Muscle of leg (tissue), 11 donors: ENCODE data around the gene FBN1. TPM values are rescaled to one million over a fixed set of nuclear protein-coding genes. Genes with fewer than 3 reads are reported as not detected.

ENCODE experiments used
- DNase-seq: peaks from one replicate; pipeline ENCODE4 v3.0.0; 2013
- H3K27ac ChIP-seq: one replicate; pipeline ENCODE4 v1.5.1; 2013; ENCODE audit warnings: mild to moderate bottlenecking, low read length, control low read depth
- H3K27me3 ChIP-seq: one replicate; pipeline ENCODE4 v1.6.1; 2013; ENCODE audit warnings: low read length; ENCODE audit not compliant: control insufficient read depth, insufficient read depth
- H3K36me3 ChIP-seq: one replicate; pipeline ENCODE4 v1.6.1; 2013; ENCODE audit warnings: low read length; ENCODE audit not compliant: control insufficient read depth, insufficient read depth
- H3K4me1 ChIP-seq: one replicate; pipeline ENCODE4 v1.6.1; 2013; ENCODE audit warnings: low read length; ENCODE audit not compliant: control insufficient read depth, insufficient read depth
- H3K4me3 ChIP-seq: one replicate; pipeline ENCODE4 v1.5.1; 2013; ENCODE audit warnings: low read length, control low read depth
- H3K9me3 ChIP-seq: replicated peaks from 2 replicates; pipeline ENCODE4 v1.6.1; 2013; ENCODE audit warnings: low read depth, low read length; ENCODE audit not compliant: control insufficient read depth
- WGBS: methylation state at CpG from one replicate; pipeline ENCODE4 v1.1.5; 2013; ENCODE audit warnings: missing lambda C conversion rate; ENCODE audit not compliant: insufficient coverage; 5-methylcytosine and 5-hydroxymethylcytosine counted together
- polyA plus RNA-seq, 8 donors: library from polyadenylated mRNA; unstranded; fragments of 120-200 nt; gene quantifications; one replicate each; pipeline versions ENCODE4 v1.2.1 to v1.2.3, GENCODE V29; 2013; ENCODE audit warnings: inconsistent platforms in 1 of 8, low replicate concordance in 1 of 8; ENCODE audit not compliant: insufficient read length in 8 of 8, insufficient read depth in 1 of 8
- total RNA-seq: library from RNA; stranded (reverse); fragments of 120-200 nt; gene quantifications from one replicate; pipeline ENCODE4 v1.2.4, GENCODE V29; 2013

The FBN1 gene
- total and polyA plus RNA-seq, 9 donors, result 137 to 392 (median 243) TPM

- Histone ChIP-seq H3K27me3 (no peaks in the 10 kb centered on the region), H3K27ac (peak overlapping the region; percentile 89), H3K36me3 (no peaks in the 10 kb centered on the region), H3K9me3 (no peaks in the 10 kb centered on the region), H3K4me1 (peaks cover 36% of the 10 kb centered on the region), H3K4me3 (no peak overlapping the region)
- DNase-seq, result peak; percentile 89
- WGBS, result 0% methylated on average over 1 of the region's 4 CpGs
Measured at GRCh38 chr15:48388016-48388851, 257.3 kb downstream of the FBN1 start.

GRCh38 chr15:48385031-48385830, 260.3 kb downstream of the FBN1 start:
- 0% methylated on average over 1 of the region's 4 CpGs for WGBS
- Histone ChIP-seq H3K9me3 (no peaks in the 10 kb centered on the region), H3K27me3 (no peaks in the 10 kb centered on the region), H3K4me1 (peaks cover 24% of the 10 kb centered on the region), H3K27ac (peak overlapping the region; percentile 60), H3K36me3 (no peaks in the 10 kb centered on the region), H3K4me3 (no peak overlapping the region)
- peak; percentile 69 for DNase-seq

GRCh38 chr15:48384616-48385015, 260.9 kb downstream of the FBN1 start:
- Histone ChIP-seq H3K27ac (peak overlapping the region; percentile 37), H3K4me3 (no peak overlapping the region), H3K9me3 (no peaks in the 10 kb centered on the region), H3K36me3 (no peaks in the 10 kb centered on the region), H3K4me1 (peaks cover 21% of the 10 kb centered on the region), H3K27me3 (no peaks in the 10 kb centered on the region)
- WGBS, result 46% methylated on average over 3 of the region's 3 CpGs
- peak; percentile 79 for DNase-seq

- WGBS, result no CpG with 5 or more reads among the region's 2 CpGs
- Histone ChIP-seq H3K4me3 (no peak overlapping the region), H3K36me3 (no peaks in the 10 kb centered on the region), H3K4me1 (peaks cover 9% of the 10 kb centered on the region), H3K27me3 (no peaks in the 10 kb centered on the region), H3K27ac (no peak overlapping the region), H3K9me3 (no peaks in the 10 kb centered on the region)
- DNase-seq, result no peak
Measured at GRCh38 chr15:48383031-48383430, 262.5 kb downstream of the FBN1 start.

- no peak overlapping the region for H3K27ac ChIP-seq
- no peaks in the 10 kb centered on the region for H3K36me3 ChIP-seq
- DNase-seq, result no peak
- no peaks in the 10 kb centered on the region for H3K27me3 ChIP-seq
- WGBS, result no CpG with 5 or more reads among the region's 4 CpGs
- H3K4me3 ChIP-seq, result no peak overlapping the region
- H3K9me3 ChIP-seq, result no peaks in the 10 kb centered on the region
- H3K4me1 ChIP-seq, result peaks cover 9% of the 10 kb centered on the region
Measured at GRCh38 chr15:48381861-48382260, 263.6 kb downstream of the FBN1 start.

- Histone ChIP-seq H3K27me3 (no peaks in the 10 kb centered on the region), H3K9me3 (no peaks in the 10 kb centered on the region), H3K36me3 (no peaks in the 10 kb centered on the region), H3K4me3 (no peak overlapping the region), H3K27ac (no peak overlapping the region), H3K4me1 (peaks cover 5% of the 10 kb centered on the region)
- no peak for DNase-seq
- WGBS, result 71% methylated on average over 1 of the region's 4 CpGs
Measured at GRCh38 chr15:48380198-48380597, 265.3 kb downstream of the FBN1 start.

GRCh38 chr15:48375767-48376166, 269.7 kb downstream of the FBN1 start:
- H3K9me3 ChIP-seq, result no peaks in the 10 kb centered on the region
- no peak for DNase-seq
- 100% methylated on average over 2 of the region's 2 CpGs for WGBS
- no peak overlapping the region for H3K27ac ChIP-seq
- H3K4me1 ChIP-seq, result peaks cover 2% of the 10 kb centered on the region
- no peaks in the 10 kb centered on the region for H3K36me3 ChIP-seq
- H3K4me3 ChIP-seq, result no peak overlapping the region
- no peaks in the 10 kb centered on the region for H3K27me3 ChIP-seq

GRCh38 chr15:48374472-48374871, 271.0 kb downstream of the FBN1 start:
- Histone ChIP-seq H3K4me3 (no peak overlapping the region), H3K27ac (no peak overlapping the region), H3K9me3 (no peaks in the 10 kb centered on the region), H3K27me3 (no peaks in the 10 kb centered on the region), H3K36me3 (no peaks in the 10 kb centered on the region), H3K4me1 (peaks cover 4% of the 10 kb centered on the region)
- peak; percentile 50 for DNase-seq
- no CpG with 5 or more reads among the region's 3 CpGs for WGBS

- Histone ChIP-seq H3K4me1 (peaks cover 4% of the 10 kb centered on the region), H3K9me3 (no peaks in the 10 kb centered on the region), H3K36me3 (no peaks in the 10 kb centered on the region), H3K27me3 (no peaks in the 10 kb centered on the region), H3K4me3 (no peak overlapping the region), H3K27ac (no peak overlapping the region)
- no peak for DNase-seq
- WGBS, result 79% methylated on average over 10 of the region's 10 CpGs
Measured at GRCh38 chr15:48373821-48374451, 271.6 kb downstream of the FBN1 start.

- Histone ChIP-seq H3K4me1 (peaks cover 5% of the 10 kb centered on the region), H3K4me3 (no peak overlapping the region), H3K9me3 (no peaks in the 10 kb centered on the region), H3K27me3 (no peaks in the 10 kb centered on the region), H3K27ac (no peak overlapping the region), H3K36me3 (no peaks in the 10 kb centered on the region)
- no peak for DNase-seq
- no CpG with 5 or more reads among the region's 2 CpGs for WGBS
Measured at GRCh38 chr15:48371961-48372360, 273.5 kb downstream of the FBN1 start.
